MM.1S (cell line): ENCODE data around the gene THAP9.

Experiments
- DNase-seq: peaks from one replicate; pipeline ENCODE4 v3.0.0-alpha.2; 2015
- H2AFZ ChIP-seq: fragments of 300-600 bp; sonication (generic); 2 replicates; pipeline ENCODE4 v1.6.0; 2016; ENCODE audit warnings: antibody characterized with exemption, low read length
- H3F3A ChIP-seq: fragments of 300-600 bp; sonication (generic); 2 replicates; pipeline ENCODE4 v1.6.1; 2016; ENCODE audit warnings: mild to moderate bottlenecking, antibody characterized with exemption, low read length, moderate library complexity, mixed read lengths; ENCODE audit not compliant: insufficient read depth
- H3K27ac ChIP-seq: fragments of 300-600 bp; sonication (generic); 2 replicates; pipeline ENCODE4 v1.5.1; 2016; ENCODE audit warnings: mild to moderate bottlenecking, low read length
- H3K27me3 ChIP-seq: fragments of 300-600 bp; sonication (generic); replicated peaks from 2 replicates; pipeline ENCODE4 v1.6.0; 2016; ENCODE audit warnings: low read length; ENCODE audit not compliant: insufficient read depth
- H3K36me3 ChIP-seq: fragments of 300-600 bp; sonication (generic); replicated peaks from 2 replicates; pipeline ENCODE4 v1.6.1; 2016; ENCODE audit warnings: mild to moderate bottlenecking, low read length, mixed read lengths; ENCODE audit not compliant: insufficient read depth
- H3K4me1 ChIP-seq: fragments of 300-600 bp; sonication (generic); 2 replicates; pipeline ENCODE4 v1.6.1; 2016; ENCODE audit warnings: low read length, mixed read lengths
- H3K4me2 ChIP-seq: fragments of 300-600 bp; sonication (generic); 2 replicates; pipeline ENCODE4 v1.6.0; 2016; ENCODE audit warnings: low read depth, low read length
- H3K4me3 ChIP-seq: fragments of 300-600 bp; sonication (generic); 2 replicates; pipeline ENCODE4 v1.5.1; 2016; ENCODE audit warnings: low read length, mixed read lengths
- H3K79me2 ChIP-seq: fragments of 300-600 bp; sonication (generic); 2 replicates; pipeline ENCODE4 v1.6.1; 2016; ENCODE audit warnings: mixed run types, low read length, mixed read lengths
- H3K9ac ChIP-seq: fragments of 300-600 bp; sonication (generic); 2 replicates; pipeline ENCODE4 v1.6.1; 2016; ENCODE audit warnings: low read length, mixed read lengths
- H3K9me2 ChIP-seq: fragments of 300-600 bp; sonication (generic); replicated peaks from 2 replicates; pipeline ENCODE4 v1.6.1; 2016; ENCODE audit warnings: mild to moderate bottlenecking, low read length, mixed read lengths; ENCODE audit not compliant: insufficient read depth
- H3K9me3 ChIP-seq: fragments of 300-600 bp; sonication (generic); replicated peaks from 2 replicates; pipeline ENCODE4 v1.6.1; 2016; ENCODE audit warnings: mild to moderate bottlenecking, low read length, mixed read lengths; ENCODE audit not compliant: insufficient read depth
- H4K20me1 ChIP-seq: fragments of 300-600 bp; sonication (generic); 2 replicates; pipeline ENCODE4 v1.6.1; 2016; ENCODE audit warnings: mild to moderate bottlenecking, low read length, moderate library complexity, mixed read lengths; ENCODE audit not compliant: insufficient read depth
- EZH2 ChIP-seq: fragments of 300-600 bp; sonication (generic); optimal IDR thresholded peaks from 2 replicates; pipeline ENCODE3; 2017; ENCODE audit warnings: low read depth, mild to moderate bottlenecking, antibody characterized with exemption, low read length, mixed read lengths
- EZH2phosphoT487 ChIP-seq: fragments of 300-600 bp; sonication (generic); IDR thresholded peaks from 2 replicates; pipeline ENCODE4 v1.6.1; 2018; ENCODE audit warnings: antibody characterized with exemption, low read length
- TF ChIP-seq, protein P1 (sequence below): fragments of 300-600 bp; sonication (generic); IDR thresholded peaks from 2 replicates; pipeline ENCODE4 v1.5.1; 2016; ENCODE audit warnings: antibody characterized with exemption, low read length, mixed read lengths

The THAP9 gene

DNA sequence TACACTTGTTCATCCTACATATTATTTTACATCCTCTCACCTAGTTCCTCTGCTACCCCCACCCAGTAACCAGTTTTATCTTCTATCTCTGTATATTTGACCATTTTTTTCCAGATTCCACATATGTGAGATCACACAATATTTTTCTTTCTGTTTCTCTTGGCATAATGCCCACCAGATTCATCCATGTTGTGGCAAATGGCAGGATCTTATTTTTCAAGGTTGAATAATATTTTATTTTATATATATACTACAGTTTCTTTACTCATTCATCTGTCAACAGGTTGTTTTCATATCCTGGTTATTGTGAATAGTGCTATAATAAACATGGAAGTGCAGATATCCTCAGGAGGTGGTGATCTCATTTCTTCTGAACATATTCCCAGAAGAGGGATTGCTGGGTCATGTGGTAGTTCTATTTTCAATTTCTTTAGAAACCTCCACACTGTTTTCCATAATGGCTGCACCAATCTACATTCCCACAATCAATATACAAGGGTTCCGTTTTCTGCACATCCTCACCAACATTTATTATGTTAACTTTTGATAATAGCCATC lies 48.2 kb downstream of the THAP9 start:
- no peaks in the 10 kb centered on the region; the same call in 1 of the 2 replicates for H3K36me3 ChIP-seq
- 0 out of 2 replicates have a peak, but pooled peaks cover 9% of the 10 kb centered on the region for H3K79me2 ChIP-seq
- no peak overlapping the region for H3K27ac ChIP-seq
- no peaks in the 10 kb centered on the region for H3F3A ChIP-seq
- H3K4me1 ChIP-seq = no peaks in the 10 kb centered on the region
- H4K20me1 ChIP-seq = no peaks in the 10 kb centered on the region; the same call in 1 of the 2 replicates
- TF ChIP-seq, protein P1, sequence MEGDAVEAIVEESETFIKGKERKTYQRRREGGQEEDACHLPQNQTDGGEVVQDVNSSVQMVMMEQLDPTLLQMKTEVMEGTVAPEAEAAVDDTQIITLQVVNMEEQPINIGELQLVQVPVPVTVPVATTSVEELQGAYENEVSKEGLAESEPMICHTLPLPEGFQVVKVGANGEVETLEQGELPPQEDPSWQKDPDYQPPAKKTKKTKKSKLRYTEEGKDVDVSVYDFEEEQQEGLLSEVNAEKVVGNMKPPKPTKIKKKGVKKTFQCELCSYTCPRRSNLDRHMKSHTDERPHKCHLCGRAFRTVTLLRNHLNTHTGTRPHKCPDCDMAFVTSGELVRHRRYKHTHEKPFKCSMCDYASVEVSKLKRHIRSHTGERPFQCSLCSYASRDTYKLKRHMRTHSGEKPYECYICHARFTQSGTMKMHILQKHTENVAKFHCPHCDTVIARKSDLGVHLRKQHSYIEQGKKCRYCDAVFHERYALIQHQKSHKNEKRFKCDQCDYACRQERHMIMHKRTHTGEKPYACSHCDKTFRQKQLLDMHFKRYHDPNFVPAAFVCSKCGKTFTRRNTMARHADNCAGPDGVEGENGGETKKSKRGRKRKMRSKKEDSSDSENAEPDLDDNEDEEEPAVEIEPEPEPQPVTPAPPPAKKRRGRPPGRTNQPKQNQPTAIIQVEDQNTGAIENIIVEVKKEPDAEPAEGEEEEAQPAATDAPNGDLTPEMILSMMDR = no peak
- TF ChIP-seq EZH2phosphoT487 (no peak), EZH2 (no peak)
- no peak overlapping the region for H3K4me3 ChIP-seq
- no peaks in the 10 kb centered on the region for H3K27me3 ChIP-seq
- DNase-seq = no peak
- H2AFZ ChIP-seq = no peak overlapping the region
- no peaks in the 10 kb centered on the region for H3K9me2 ChIP-seq
- no peak overlapping the region for H3K4me2 ChIP-seq
- H3K9me3 ChIP-seq = no peaks in the 10 kb centered on the region
- no peak overlapping the region for H3K9ac ChIP-seq

DNA sequence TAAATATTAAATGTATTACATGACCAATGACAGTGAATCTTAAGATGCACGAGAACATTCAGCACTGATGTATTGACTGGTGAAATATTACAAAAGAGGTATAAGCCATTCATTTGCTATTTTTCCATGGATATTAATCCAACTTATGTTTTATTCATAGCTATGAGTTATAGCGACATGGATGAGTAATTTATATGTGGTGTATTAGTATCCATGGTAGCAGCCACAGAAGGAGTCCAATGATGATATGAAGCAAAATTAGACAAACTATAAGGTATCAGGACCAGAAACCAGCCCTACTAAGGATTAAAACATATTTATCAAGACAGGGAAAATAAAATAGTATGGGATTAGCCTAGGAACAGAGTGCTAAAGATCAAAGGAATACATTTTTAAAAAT lies 50.7 kb downstream of the THAP9 start:
- TF ChIP-seq, protein P1 = no peak
- TF ChIP-seq EZH2phosphoT487 = no peak
- TF ChIP-seq EZH2 = no peak
- Histone ChIP-seq H3K4me3 (no peak overlapping the region), H3K36me3 (no peaks in the 10 kb centered on the region; the same call in 1 of the 2 replicates), H3K4me2 (no peak overlapping the region), H3F3A (no peaks in the 10 kb centered on the region), H3K9ac (no peak overlapping the region), H4K20me1 (no peaks in the 10 kb centered on the region; the same call in 1 of the 2 replicates), H3K4me1 (no peaks in the 10 kb centered on the region), H2AFZ (no peak overlapping the region), H3K79me2 (peaks cover 6% of the 10 kb centered on the region; the same call in 1 of the 2 replicates), H3K27me3 (no peaks in the 10 kb centered on the region), H3K27ac (no peak overlapping the region), H3K9me3 (no peaks in the 10 kb centered on the region), H3K9me2 (no peaks in the 10 kb centered on the region)
- DNase-seq = no peak

DNA sequence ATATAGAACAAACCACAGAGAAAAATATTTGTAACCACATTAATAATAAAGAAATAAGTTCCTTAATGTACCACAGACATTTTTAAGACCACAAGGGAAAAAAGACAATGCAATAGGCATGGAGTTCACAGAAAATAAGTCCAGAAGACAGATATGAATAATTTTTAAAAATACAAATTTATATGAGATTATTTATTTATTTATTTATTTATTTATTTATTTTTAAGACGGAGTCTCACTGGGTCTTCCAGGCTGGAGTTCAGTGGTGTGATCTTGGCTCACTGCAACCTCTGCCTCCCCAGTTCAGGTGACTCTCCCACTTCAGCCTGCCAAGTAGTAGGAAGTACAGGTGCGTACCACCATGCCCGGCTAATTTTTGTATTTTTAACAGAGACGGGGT lies 53.7 kb downstream of the THAP9 start:
- H3K4me1 ChIP-seq = peaks cover 9% of the 10 kb centered on the region; the same call in 1 of the 2 replicates
- H2AFZ ChIP-seq = no peak overlapping the region
- H3K9me3 ChIP-seq = no peaks in the 10 kb centered on the region
- no peaks in the 10 kb centered on the region for H3F3A ChIP-seq
- TF ChIP-seq, protein P1 = no peak
- no peak for TF ChIP-seq EZH2
- no peak for TF ChIP-seq EZH2phosphoT487
- no peaks in the 10 kb centered on the region for H3K36me3 ChIP-seq
- no peaks in the 10 kb centered on the region for H3K9me2 ChIP-seq
- H3K79me2 ChIP-seq = peaks cover 5% of the 10 kb centered on the region; the same call in 1 of the 2 replicates
- no peaks in the 10 kb centered on the region for H3K27me3 ChIP-seq
- H3K27ac ChIP-seq = no peak overlapping the region
- H3K4me2 ChIP-seq = no peak overlapping the region
- no peak overlapping the region for H3K9ac ChIP-seq
- no peak overlapping the region for H3K4me3 ChIP-seq
- DNase-seq = no peak
- H4K20me1 ChIP-seq = no peaks in the 10 kb centered on the region; the same call in 1 of the 2 replicates
